ENCODE measurements around the gene CEMIP. TPM values are rescaled to one million over a fixed set of nuclear protein-coding genes. Genes with fewer than 3 reads are reported as not detected.
"Not testable (repeated sequence)": the region's sequence is repeated elsewhere in the genome, so short reads cannot be mapped to it uniquely, and the experiment has no call there.

Gene CEMIP
- total and polyA plus RNA-seq, 12 donors, result 0.08 to 2.2 (median 0.35) TPM

- Histone ChIP-seq H3K9me3 (replicated peaks in 1 of 3) (no peaks in the 10 kb centered on the region), H3K4me1 (replicated peaks in 1 of 2) (no peaks in the 10 kb centered on the region), H3K27me3 (no peaks in the 10 kb centered on the region), H3K27ac (no peak overlapping the region), H3K4me3 (no peak overlapping the region), H3K36me3 (replicated peaks in 1 of 2) (no peaks in the 10 kb centered on the region)
- intact Hi-C loops (cut with DNase I), result no loop called here
- DNase-seq, result no peak
- 90 to 96% (median 94%) methylated on average over 2 of the region's 2 CpGs for WGBS, 4 donors
- TF ChIP-seq POLR2A (IDR thresholded peaks at IDR 0.05) (no peak), CTCF (IDR thresholded peaks at IDR 0.05) (no peak)
These were observed 178.8 kb downstream of the CEMIP start for GRCh38 chr15:80957976-80958375.

- Histone ChIP-seq H3K27me3 (no peaks in the 10 kb centered on the region), H3K27ac (no peak overlapping the region), H3K4me1 (replicated peaks in 1 of 2) (no peaks in the 10 kb centered on the region), H3K9me3 (replicated peaks in 1 of 3) (no peaks in the 10 kb centered on the region), H3K4me3 (no peak overlapping the region), H3K36me3 (replicated peaks in 1 of 2) (no peaks in the 10 kb centered on the region)
- DNase-seq, result peak in 2 of 7 donors; percentile 8 to 20
- TF ChIP-seq CTCF (IDR thresholded peaks at IDR 0.05) (no peak), POLR2A (IDR thresholded peaks at IDR 0.05) (no peak)
- WGBS, 4 donors, result 94 to 99% (median 96%) methylated on average over 9 of the region's 9 CpGs
- intact Hi-C loops (cut with DNase I), result no loop called here
These were observed 179.8 kb downstream of the CEMIP start for GRCh38 chr15:80958818-80959495.

DNA sequence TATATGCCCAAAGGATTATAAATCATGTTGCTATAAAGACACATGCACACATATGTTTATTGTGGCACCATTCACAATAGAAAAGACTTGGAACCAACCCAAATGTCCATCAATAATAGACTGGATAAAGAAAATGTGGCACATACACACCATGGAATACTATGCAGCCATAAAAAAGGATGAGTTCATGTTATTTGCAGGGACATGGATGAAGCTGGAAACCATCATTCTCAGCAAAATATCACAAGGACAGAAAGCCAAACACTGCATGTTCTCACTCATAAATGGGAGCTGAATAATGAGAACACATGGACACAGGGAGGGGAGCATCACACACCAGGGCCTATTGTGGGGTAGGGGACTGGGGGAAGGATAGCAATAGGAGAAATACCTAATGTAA, 186.3 kb downstream of the CEMIP start:
- H3K4me3 ChIP-seq; DNase-seq; H3K27ac ChIP-seq; H3K9me3 ChIP-seq (replicated peaks in 1 of 3); intact Hi-C loops (cut with DNase I); H3K27me3 ChIP-seq; H3K36me3 ChIP-seq (replicated peaks in 1 of 2); H3K4me1 ChIP-seq (replicated peaks in 1 of 2): not testable (repeated sequence)

- no peaks in the 10 kb centered on the region for H3K36me3 ChIP-seq (replicated peaks in 1 of 2)
- DNase-seq, result peak in 1 of 7 donors; percentile 23
- H3K4me1 ChIP-seq (replicated peaks in 1 of 2), result no peaks in the 10 kb centered on the region
- H3K27me3 ChIP-seq, result no peaks in the 10 kb centered on the region
- H3K27ac ChIP-seq, result no peak overlapping the region
- H3K9me3 ChIP-seq (replicated peaks in 1 of 3), result peaks cover 0 to 3% (median 0%) of the 10 kb centered on the region in 3 donors
- 89 to 98% (median 94%) methylated on average over 8 of the region's 8 CpGs for WGBS, 4 donors
- H3K4me3 ChIP-seq, result no peak overlapping the region
- intact Hi-C loops (cut with DNase I), result no loop called here
- TF ChIP-seq CTCF (IDR thresholded peaks at IDR 0.05) (no peak), POLR2A (IDR thresholded peaks at IDR 0.05) (no peak)
These were observed 187.4 kb downstream of the CEMIP start for GRCh38 chr15:80966431-80967197.

Measured in adrenal gland (tissue), 12 donors.